CD4-positive, alpha-beta T cell treated with Interleukin-21 for 1 hour (primary cell): ENCODE data around the gene CTSZ.
"Not testable (repeated sequence)": the region's sequence is repeated elsewhere in the genome, so short reads cannot be mapped to it uniquely, and the experiment has no call there.

ENCODE experiments used
- DNase-seq: peaks from one replicate; pipeline ENCODE4 v3.0.0-alpha.2; 2020

Gene CTSZ

GRCh38 chr20:59006864-59007664 is at the start of gene CTSZ:
Gene CTSZ, minus strand, starts transcription at chr20:59007254. Its CDS starts 126 bp downstream, at chr20:59007128.
- DNase-seq, result peak; percentile 39

GRCh38 chr20:59055302-59055701 is 48.2 kb upstream of the CTSZ start:
- peak; percentile 56 for DNase-seq

- DNase-seq, result no peak
Measured at GRCh38 chr20:59051666-59052185, 44.7 kb upstream of the CTSZ start.

GRCh38 chr20:59050437-59050836 is 43.4 kb upstream of the CTSZ start:
- DNase-seq, result no peak

GRCh38 chr20:59048681-59049030 is 41.6 kb upstream of the CTSZ start:
- no peak for DNase-seq

- DNase-seq, result no peak
Measured at GRCh38 chr20:59047938-59048680, 41.1 kb upstream of the CTSZ start.

- no peak for DNase-seq
Measured at GRCh38 chr20:59046862-59047261, 39.8 kb upstream of the CTSZ start.

- DNase-seq, result no peak
Measured at GRCh38 chr20:59044796-59045195, 37.7 kb upstream of the CTSZ start.

- DNase-seq, result peak; percentile 4
Measured at GRCh38 chr20:59044295-59044694, 37.2 kb upstream of the CTSZ start.

GRCh38 chr20:59043698-59044097 is 36.6 kb upstream of the CTSZ start:
- DNase-seq, result peak; percentile 36

- DNase-seq, result peak; percentile 95
Measured at GRCh38 chr20:59042796-59043631, 36.0 kb upstream of the CTSZ start.

GRCh38 chr20:59042151-59042795 is 35.2 kb upstream of the CTSZ start, which contains the start of gene PRELID3B:
Gene PRELID3B, minus strand, starts transcription at chr20:59042786. Its CDS starts 56 bp downstream, at chr20:59042730.
- DNase-seq, result peak; percentile 47

GRCh38 chr20:59041487-59041886 is 34.4 kb upstream of the CTSZ start:
- not testable (repeated sequence) for DNase-seq

- no peak for DNase-seq
Measured at GRCh38 chr20:59040667-59041066, 33.6 kb upstream of the CTSZ start.

- DNase-seq, result no peak
Measured at GRCh38 chr20:59039233-59039632, 32.2 kb upstream of the CTSZ start.

GRCh38 chr20:59037386-59037785 is 30.3 kb upstream of the CTSZ start:
- no peak for DNase-seq

GRCh38 chr20:59035381-59035780 is 28.3 kb upstream of the CTSZ start:
- no peak for DNase-seq

GRCh38 chr20:59033616-59034165 is 26.6 kb upstream of the CTSZ start:
- DNase-seq, result no peak

GRCh38 chr20:59033093-59033492 is 26.0 kb upstream of the CTSZ start:
- DNase-seq, result no peak

GRCh38 chr20:59032713-59033059 is 25.6 kb upstream of the CTSZ start:
- no peak for DNase-seq

GRCh38 chr20:59032023-59032712 is 25.1 kb upstream of the CTSZ start, which contains the start of gene ATP5F1E:
Gene ATP5F1E, minus strand, starts transcription at chr20:59032335. Its CDS starts 84 bp downstream, at chr20:59032251.
- peak; percentile 97 for DNase-seq
